Measurements from ENCODE around the gene CPA3.

The CPA3 gene, protein sequence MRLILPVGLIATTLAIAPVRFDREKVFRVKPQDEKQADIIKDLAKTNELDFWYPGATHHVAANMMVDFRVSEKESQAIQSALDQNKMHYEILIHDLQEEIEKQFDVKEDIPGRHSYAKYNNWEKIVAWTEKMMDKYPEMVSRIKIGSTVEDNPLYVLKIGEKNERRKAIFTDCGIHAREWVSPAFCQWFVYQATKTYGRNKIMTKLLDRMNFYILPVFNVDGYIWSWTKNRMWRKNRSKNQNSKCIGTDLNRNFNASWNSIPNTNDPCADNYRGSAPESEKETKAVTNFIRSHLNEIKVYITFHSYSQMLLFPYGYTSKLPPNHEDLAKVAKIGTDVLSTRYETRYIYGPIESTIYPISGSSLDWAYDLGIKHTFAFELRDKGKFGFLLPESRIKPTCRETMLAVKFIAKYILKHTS

DNA sequence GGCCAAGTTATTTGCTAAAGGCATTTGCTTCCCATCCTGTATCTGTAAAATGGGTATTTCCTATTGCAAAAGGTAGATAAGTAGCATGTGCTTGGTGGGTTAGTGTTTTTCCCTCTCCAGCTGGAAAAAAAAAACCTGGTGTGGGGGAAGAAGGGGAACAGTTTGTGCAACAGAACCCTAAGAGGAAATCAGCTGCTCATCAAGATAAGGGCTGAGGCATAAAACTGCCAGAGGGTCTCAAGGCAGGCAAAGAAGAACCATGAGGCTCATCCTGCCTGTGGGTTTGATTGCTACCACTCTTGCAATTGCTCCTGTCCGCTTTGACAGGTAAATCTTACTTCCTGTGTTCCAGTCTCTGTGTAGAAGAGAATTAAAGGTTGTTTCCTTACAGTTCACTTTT, at the start of gene CPA3:
Gene CPA3, plus strand, starts transcription at position 248 of the 400 bp plus-strand sequence. Its CDS starts 12 bp downstream, at position 260.
- no peak for DNase-seq

DNA sequence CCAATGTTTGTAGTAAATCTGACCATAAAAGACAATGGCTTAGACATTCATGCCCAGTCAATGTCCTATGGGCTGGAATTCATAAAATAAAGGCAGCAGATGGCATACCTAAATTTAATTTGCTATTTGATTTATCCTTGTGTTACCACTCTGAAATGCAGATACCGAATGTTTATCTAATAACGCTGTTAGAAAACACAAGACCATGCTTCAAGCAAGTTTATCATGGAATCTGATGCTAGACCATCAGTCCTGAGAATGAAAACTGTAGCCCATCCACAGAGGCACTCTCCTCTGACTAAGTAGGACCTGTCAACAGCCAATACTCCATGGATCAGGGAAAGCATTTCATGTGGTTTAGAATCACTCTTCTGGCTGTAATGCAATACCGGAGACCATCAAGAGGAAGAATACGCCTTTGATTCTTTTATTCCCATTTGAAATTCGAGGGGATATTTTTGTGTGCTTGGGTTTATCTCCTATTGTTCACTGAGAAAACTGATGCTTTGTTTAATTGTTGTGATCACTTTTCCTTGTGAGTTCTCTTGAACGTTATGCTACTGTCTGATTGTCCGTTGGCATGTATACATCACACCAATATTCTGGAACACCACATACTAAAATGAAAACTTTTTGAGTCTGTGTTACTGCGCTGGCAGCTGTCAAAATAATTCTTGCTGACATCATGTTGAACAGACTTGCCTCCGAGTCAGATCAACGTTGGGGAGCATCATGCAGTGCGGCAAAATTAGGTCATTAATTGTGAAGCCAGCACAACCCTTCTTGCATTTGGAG, 49.6 kb upstream of the CPA3 start:
- DNase-seq, result no peak

DNA sequence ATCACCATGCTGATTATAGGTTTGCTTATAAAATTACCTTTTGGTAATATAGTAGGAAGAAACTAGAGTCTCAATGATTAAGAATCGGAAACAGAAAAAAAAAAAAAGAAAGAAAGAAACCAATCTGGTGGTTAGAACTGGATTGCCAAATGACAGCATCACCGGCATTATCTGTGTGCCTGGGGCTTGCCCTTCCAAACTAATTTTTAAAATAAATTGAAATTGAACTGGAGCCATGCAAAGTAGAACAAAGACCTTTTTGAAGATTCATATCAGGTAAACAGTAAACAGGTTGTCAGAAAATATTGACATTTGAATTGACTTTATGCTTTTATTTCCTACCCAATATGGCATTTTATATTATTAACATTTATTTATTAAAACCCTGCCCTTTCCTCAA, 48.7 kb upstream of the CPA3 start:
- no peak for DNase-seq

DNA sequence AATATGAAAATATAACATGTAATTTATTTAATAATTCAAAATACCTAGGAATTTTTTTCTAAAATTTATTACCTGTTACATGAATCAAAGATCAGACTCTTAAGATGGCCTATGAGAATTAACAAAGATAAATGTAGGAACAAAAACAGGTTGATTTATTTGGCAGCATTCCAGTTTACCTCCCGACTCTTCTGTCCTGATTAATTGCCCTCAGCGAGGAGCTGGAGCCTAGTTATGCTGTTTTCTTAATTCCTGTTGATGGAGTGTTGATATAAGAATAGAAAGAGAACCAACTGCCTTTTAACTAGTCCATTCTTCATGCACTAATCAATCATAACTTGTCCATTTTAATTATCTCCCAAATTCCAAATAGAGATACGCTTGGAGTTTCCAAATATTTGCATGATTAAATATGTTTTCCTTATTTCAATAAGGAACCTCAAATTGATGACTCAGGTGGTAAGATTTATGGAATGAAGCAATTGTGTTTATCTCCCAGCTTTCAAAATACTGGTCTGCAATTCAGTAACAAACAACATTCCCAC, 48.0 kb upstream of the CPA3 start:
- no peak for DNase-seq

DNA sequence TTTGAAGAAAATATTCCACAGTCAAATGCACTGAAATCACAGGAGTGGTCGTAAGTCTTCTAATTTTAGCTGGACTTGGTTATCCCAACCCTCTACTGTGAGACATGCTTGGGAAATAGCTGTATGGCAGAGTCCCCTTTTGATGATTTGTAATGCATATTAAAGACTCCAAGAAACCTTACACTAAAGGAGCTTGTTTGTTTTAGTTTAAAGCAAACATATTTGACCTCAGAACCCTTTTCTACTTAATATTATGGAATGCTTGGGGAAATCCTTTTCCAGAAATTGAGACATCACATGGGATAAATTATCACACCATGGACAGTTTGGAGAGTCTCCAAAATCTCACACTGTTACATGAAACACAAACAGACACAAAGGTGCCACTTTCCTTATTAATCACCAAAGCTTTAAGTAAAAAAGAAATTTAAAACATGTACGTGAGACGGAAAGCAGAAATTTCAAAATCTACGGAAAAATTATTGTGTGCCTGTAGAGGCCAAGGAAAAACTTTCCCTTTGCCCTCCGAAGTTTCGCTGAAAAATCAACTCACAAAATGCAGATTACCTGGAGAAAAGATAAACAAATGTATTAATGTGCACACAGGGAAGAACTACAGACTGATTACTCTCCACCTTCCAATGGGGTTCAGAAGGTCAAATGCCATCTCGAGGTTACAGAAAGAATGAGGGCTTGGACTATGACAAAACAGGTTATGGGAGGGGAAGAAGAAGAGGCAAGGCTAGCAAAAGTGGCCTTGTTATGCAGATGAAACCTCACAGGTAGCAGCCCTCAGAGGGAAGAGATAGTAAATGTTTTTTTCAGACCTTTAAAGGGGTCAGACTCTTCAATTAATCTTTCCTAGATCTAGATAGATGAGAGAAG, 44.5 kb upstream of the CPA3 start:
- no peak for DNase-seq

DNA sequence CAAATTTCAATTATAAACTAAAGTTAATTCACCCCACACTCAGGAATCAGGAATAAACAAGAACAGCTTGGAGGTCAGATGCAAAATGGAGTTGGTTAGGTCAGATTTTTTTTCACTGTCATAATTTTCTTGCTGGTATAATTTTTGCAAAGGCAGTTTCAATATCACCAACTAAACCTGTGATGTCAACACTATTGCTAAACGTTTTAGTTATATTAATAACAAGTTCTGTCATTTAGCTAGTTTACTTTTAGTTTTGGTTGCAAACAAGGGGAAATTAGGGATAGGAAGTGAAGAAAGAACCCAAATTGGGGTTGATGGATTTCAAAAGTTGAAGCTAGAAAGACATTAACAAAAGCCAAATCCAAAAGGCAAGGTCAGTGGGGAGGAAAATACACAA, 42.1 kb upstream of the CPA3 start:
- DNase-seq, result no peak

DNA sequence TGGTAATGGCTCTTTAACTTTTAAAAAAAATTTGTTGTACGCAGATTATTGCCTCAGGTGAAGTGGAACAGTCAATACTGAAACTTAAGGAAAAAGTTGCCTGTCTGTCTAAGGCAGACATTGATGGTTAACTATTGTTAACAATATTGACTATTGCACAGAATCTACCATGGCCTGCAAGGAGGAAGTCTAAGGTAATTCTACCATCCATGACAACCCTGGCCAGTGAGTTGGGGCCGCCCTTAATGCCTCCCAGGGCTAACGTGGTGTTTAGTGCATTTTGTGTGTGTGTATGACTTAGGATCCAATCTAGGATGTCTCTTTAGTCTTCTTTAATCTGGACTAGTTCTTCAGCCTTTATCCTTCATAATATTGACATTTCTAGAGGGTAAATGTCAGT, 39.6 kb upstream of the CPA3 start:
- DNase-seq, result no peak

DNA sequence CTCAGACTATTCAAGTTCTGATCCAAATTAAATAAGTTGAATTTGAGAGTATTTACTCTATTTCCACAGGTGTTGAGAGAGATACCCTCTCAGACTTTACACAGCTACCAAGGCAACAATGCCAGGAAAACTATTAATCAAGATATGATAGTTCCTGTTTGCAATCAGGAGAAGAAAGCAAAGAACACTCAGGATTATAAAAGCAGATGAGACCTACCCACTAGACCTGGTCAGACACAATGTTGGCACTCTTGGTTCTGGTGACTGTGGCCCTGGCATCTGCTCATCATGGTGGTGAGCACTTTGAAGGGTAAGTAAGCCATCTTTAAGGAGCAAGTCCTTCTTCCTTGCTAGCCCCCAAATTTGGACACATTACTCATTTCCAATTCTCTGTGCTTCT, 37.5 kb upstream of the CPA3 start, which contains the start of gene CPB1:
Gene CPB1, plus strand, starts transcription at position 227 of the 400 bp plus-strand sequence. Its CDS starts 13 bp downstream, at position 240.
- no peak for DNase-seq

DNA sequence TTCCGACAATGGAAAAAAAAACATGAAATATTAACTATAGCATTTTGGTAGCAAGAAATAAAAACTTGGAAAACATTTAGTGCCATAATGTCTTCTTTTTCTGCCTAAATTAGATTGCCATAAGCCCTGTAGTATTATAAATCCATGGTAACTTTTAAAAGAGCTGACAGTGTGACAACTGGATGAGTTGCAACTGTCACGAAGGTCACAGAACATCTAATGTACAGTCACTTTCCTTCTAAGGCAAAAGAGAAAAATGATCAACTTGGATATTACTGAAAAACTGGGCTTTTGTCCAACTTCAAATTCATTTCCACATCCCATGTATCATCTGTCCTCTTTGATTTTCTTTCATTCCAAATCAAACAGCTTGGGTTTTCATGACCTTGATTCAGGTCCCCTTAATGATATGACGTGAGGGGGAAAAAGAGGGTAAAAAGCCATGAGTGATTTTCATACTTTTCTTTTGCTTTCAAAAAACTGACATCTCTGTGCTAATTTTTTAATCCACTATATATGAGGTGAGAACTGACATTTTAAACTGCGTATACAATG, 36.9 kb upstream of the CPA3 start:
- no peak for DNase-seq

DNA sequence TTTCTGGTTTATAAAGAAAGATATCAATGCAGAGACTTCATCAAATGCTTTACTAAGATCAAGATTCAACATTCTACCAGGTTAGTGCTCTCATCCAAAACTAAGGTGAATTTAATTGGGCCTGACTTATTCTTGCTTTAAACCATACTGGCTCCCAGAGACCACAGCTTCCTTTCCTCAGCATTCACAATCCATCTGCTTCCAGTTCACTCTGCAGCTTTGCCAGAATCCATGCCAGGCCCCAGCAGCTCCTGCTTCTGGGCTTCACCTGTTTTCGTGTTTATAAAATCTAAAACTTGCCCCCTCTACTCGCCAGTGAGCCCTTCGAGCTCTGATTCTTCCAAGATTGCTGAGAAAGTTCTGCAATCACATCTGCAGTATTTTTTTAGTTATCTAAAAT, 35.2 kb upstream of the CPA3 start:
- DNase-seq, result no peak

DNA sequence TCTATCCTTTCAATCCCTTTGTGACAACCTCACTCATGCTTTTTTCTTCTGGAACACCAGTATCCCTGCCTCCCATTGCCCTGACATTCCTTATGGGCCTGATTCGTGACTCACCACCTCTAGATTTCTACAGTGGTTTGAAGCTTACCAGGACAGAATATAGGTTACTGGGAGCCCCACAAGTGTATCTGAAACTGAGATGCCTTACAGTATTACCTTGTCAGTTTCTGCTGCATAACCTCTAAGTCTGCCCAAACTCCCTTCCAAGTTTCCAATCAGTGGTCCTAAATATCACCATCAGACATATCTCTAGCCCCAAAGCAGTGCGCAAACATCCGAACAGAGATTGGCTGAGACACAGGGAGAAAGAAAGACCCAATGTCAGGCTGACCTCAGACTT, 31.9 kb upstream of the CPA3 start:
- DNase-seq, result no peak

DNA sequence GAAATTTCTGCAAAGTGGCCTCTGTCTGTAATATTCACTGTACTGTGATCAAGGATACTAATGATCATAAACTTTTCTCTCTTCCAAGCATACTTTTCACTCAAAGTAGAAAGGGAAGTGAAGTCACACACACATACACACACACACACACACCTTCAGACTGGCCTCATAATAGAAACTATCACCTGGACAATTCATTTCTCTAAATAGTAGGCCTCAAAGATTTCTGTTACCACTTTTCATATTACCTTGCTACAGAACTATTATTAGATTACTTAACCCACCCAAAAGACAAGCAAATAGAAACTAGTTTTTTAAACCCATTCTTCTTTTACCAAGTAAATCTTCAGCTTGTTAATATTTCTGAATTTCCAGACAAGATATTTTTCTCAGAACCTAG, 25.3 kb upstream of the CPA3 start:
- DNase-seq, result no peak

DNA sequence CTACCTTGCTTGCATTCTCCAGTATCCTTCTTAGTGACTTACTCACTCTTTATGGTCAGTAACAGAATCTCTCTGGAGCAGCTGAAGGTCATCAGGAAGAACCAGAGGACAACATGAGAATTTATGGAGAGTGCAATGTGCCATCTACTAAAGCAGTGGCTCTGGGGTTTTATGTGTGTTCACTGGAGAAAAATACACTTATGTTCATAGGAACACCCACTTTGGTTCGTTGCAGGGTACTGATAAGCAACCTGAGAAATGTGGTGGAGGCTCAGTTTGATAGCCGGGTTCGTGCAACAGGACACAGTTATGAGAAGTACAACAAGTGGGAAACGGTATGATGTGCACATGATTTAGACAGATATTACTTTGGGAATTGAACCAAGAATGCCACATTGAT, 24.6 kb upstream of the CPA3 start:
- DNase-seq, result no peak

DNA sequence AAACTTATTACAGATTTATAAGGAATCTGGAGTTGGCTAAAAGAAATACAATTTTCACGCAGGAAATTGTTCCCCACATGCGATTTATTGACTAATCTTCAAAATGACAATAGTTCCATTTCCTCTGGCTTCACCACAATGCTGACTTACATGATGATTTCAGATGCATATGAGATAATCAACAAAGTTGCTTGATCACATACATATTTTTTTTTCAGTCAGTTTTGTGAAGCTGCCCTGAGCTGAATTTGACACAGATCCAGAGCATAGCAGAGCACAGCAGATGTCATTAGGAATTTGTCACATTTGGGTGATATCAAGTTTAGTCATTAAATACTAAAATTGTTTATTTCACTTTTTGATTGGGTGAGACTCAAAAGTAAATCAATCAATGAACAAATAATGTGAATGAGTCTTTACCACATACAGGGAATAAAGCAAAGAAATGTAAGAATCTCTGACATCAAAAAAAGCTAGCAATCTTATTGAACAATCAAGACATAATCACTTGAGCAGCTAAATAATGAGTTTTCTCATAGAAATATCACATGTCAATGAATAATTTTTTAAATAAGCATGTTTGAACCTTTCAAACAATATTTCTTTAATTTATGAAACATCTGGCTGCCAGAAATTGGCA, 19.2 kb upstream of the CPA3 start:
- DNase-seq, result no peak

DNA sequence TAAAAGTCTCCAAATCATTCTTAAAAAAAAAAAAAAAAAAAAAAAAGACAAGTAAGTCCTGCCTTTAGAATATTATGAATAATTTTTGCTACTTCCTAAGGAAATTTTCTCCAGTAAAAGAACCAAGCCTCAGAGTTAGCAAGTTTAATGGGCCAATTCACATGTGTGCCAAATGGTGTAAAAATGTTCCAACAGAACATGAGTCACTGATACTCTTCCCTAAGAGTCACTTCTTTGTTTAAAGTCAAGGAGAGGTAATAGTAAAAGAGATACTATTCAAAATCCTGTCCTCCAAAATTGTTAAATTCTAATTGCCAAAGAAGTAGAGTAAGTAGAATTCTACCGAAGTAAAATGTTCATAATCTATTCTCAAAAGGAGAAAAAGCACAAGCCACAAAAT, 17.7 kb upstream of the CPA3 start:
- no peak for DNase-seq

DNA sequence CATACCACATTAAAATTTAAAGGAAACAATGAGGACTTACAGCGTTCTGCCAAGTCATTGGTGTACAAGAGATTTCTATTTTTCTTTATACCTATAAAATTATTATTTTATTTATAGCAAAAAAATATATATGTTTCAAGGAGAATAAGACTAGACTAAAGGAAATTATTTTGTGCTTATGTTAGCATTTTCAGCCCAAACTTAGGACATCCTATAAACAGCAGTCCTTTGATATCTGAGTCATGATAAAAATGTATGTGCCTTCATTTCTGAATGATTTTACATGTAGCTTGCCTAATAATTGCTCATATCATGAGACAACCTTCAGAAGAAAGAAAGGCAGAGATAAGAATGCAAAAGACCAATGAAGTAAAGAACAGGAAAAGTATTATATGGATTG, 16.7 kb upstream of the CPA3 start:
- no peak for DNase-seq

DNA sequence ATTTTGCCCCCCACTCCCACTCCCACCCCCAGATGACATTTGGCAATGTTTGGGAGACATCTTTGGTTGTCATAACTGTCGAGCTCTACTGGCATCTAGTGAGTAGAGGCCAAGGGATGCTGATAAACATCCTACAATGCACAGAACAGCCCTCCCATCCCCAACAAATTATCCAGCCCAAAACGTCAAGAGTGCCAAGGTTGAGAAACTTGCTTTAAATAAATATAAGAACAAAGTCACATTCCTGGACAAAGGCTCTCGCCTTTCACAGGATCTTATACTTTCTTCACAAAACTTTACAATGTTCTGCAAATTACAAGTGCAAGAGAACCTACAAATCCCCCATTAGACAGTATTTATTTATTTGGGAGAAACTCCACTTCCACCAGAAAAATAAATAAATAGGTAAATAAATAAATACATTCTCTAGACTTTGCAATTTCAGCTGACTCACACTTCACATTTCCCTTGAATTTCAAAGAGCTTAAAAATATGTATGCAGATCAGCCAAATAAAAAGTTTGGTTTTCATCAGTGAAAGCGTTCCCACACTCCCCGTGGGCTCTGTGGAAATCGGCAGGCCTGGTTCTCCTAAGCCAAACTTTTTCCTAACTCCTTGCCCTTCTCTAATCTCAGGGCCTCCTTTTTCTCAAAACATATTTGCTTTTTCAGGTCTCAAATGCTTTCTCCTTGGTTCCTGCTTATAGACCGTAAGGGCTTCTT, 12.7 kb upstream of the CPA3 start:
- no peak for DNase-seq

DNA sequence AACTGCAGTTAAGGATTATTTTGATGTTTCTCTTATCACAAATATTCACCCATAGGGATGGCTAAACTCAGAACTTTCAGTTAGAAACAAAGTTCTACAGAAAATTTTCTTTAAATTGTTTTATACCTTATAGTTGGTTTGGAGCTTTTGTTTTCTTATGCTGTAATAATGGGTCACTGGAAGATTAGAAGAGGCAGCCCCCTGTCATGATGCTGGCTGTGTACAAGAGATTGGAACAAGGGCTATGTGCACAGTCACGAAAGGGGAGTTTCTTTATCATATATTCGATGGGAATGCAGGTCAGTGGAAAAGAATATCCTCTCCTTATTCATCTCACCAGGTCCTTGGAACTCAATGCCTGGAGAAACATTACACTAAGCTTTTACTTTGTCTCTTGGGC, 12.0 kb upstream of the CPA3 start:
- no peak for DNase-seq

DNA sequence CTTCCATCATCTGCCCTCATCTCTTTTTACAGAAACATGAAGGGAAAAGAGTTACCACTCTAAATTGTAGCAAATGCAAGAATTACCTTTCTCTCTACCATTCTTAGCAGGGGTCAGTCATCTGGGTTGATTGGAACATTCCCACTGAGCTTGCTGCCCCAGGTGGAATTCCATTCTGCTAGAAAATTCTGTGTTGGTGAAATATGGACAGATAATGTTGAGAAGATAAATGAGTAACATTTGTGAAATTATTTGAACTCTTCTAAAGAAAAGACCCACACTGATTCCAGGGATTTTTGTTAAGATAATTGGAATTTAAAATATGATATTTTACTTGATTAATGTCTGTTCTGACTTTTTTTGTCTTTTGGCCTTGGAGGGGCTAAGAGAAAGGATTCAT, 11.0 kb upstream of the CPA3 start:
- DNase-seq, result no peak

DNA sequence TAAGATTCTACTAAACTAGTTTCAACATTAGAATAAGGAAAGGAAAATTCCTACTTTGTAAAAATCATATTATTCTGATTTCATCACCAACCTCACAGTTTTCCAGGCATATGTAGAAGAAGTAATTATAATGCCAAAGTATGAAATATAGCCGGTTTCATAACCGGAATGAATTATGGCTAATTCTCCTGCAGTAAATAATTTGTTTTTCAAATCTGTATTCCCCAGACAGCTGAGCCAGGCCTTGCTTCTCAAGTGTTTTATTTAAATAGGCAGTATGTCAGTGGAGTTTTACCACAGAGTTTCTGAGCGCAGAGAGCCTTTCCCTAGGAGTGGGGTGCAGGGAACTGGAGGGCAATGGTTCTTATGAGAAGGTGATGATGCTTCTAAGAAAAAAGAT, 8.7 kb upstream of the CPA3 start:
- no peak for DNase-seq

DNA sequence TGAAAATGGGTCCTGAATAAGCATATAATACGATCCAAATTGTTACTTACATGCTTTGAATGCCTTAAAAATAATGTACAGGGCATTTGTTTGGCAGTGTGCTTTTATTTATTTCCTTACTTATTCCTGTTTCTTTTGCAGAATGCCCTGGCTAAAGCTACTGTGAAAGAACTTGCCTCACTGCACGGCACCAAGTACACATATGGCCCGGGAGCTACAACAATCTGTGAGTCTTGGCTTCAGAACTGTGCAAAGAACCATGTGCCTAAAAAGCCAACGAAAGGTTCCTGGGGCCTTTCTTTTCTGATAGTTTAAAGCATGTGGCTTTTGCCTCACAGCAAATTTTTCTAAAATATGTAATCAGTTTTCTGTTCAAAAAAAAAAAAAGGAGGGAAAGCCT, 7.8 kb upstream of the CPA3 start:
- no peak for DNase-seq
